AG04449 (cell line): Measurements from ENCODE around the gene SLC35E1.
A peak's percentile ranks its signal among the peaks of the same experiment; 100 is the strongest.

ENCODE experiments used
- CTCF ChIA-PET: fragments of 350-600 bp; formaldehyde crosslinking; extraction: SDS; loops from one replicate; lab custom pipeline; 2021; ENCODE audit warnings: antibody characterized with exemption; lab: Yijun Ruan, JAX
- POLR2A ChIA-PET: fragments of 400-600, 350-600 bp; formaldehyde crosslinking; extraction: SDS; loops from one replicate; lab custom pipeline; 2020; ENCODE audit warnings: antibody characterized with exemption, inconsistent platforms; lab: Yijun Ruan, JAX
- DNase-seq: peaks from one replicate; pipeline ENCODE4 v3.0.0-alpha.2; 2010; ENCODE audit warnings: low read depth, low spot score
- H3K4me3 ChIP-seq: 2 replicates; pipeline ENCODE4 v1.5.1; 2011; ENCODE audit warnings: low read depth, mild to moderate bottlenecking, control low read depth, low read length
- TF ChIP-seq, protein P1 (sequence below): IDR thresholded peaks from one replicate; pipeline ENCODE4 v1.5.1; 2011; ENCODE audit warnings: mild to moderate bottlenecking, moderate library complexity, low read length, control low read depth, inconsistent platforms; ENCODE audit not compliant: insufficient read depth; ENCODE audit errors: missing control alignments

The SLC35E1 gene

GRCh38 chr19:16608290-16608739, 36.1 kb upstream of the SLC35E1 start:
- ChIA-PET POLR2A (no interaction called here), CTCF (no interaction called here)
- TF ChIP-seq, protein P1, sequence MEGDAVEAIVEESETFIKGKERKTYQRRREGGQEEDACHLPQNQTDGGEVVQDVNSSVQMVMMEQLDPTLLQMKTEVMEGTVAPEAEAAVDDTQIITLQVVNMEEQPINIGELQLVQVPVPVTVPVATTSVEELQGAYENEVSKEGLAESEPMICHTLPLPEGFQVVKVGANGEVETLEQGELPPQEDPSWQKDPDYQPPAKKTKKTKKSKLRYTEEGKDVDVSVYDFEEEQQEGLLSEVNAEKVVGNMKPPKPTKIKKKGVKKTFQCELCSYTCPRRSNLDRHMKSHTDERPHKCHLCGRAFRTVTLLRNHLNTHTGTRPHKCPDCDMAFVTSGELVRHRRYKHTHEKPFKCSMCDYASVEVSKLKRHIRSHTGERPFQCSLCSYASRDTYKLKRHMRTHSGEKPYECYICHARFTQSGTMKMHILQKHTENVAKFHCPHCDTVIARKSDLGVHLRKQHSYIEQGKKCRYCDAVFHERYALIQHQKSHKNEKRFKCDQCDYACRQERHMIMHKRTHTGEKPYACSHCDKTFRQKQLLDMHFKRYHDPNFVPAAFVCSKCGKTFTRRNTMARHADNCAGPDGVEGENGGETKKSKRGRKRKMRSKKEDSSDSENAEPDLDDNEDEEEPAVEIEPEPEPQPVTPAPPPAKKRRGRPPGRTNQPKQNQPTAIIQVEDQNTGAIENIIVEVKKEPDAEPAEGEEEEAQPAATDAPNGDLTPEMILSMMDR: no peak
- DNase-seq: peak; percentile 57
- H3K4me3 ChIP-seq: no peak overlapping the region

GRCh38 chr19:16607819-16608218, 35.6 kb upstream of the SLC35E1 start:
- ChIA-PET CTCF (no interaction called here), POLR2A (no interaction called here)
- TF ChIP-seq, protein P1: no peak
- no peak overlapping the region for H3K4me3 ChIP-seq
- DNase-seq: no peak

- TF ChIP-seq, protein P1: no peak
- H3K4me3 ChIP-seq: no peak overlapping the region
- DNase-seq: no peak
- ChIA-PET CTCF (interaction anchor here (1.2 to 1.5 kb wide), 2 partner anchors 8 to 18 kb away, joined by 3 read pairs; no protein-coding TSS in a partner anchor), POLR2A (interaction anchor here (0.7 kb wide), 1 partner anchor 22 kb away, joined by 4 read pairs; no protein-coding TSS in a partner anchor)
Observed at GRCh38 chr19:16605553-16605994, 33.4 kb upstream of the SLC35E1 start.

DNA sequence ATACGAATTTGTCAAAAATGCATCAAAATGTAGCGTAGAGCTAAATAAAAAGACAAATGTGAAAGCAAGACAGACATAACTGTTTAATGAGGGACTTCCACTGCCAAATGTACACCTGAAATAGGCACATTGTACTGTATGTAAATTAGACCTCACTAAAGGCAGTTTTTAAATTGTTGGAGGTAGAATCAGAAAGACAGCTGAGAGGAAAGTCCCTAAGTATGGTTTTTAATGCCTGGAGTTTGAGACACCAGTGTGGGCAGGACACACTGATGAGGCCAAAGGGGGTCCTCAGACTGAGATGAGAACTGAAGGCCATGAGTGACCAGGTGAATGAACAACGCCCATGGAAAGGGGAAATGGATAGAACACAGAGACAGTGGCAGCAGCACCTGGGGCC, 32.9 kb upstream of the SLC35E1 start:
- POLR2A ChIA-PET: interaction anchor here (0.7 kb wide), 1 partner anchor 21 kb away, joined by 4 read pairs; no protein-coding TSS in a partner anchor
- H3K4me3 ChIP-seq: no peak overlapping the region
- CTCF ChIA-PET: interaction anchor here (1.2 to 1.5 kb wide), 2 partner anchors 8 to 18 kb away, joined by 3 read pairs; no protein-coding TSS in a partner anchor
- TF ChIP-seq, protein P1: no peak
- no peak for DNase-seq

- TF ChIP-seq, protein P1: no peak
- H3K4me3 ChIP-seq: no peak overlapping the region
- CTCF ChIA-PET: interaction anchor here (1.5 kb wide), 1 partner anchor 9 kb away, joined by 3 read pairs; no protein-coding TSS in a partner anchor
- DNase-seq: no peak
- POLR2A ChIA-PET: no interaction called here
Observed at GRCh38 chr19:16604615-16605014, 32.4 kb upstream of the SLC35E1 start.

DNA sequence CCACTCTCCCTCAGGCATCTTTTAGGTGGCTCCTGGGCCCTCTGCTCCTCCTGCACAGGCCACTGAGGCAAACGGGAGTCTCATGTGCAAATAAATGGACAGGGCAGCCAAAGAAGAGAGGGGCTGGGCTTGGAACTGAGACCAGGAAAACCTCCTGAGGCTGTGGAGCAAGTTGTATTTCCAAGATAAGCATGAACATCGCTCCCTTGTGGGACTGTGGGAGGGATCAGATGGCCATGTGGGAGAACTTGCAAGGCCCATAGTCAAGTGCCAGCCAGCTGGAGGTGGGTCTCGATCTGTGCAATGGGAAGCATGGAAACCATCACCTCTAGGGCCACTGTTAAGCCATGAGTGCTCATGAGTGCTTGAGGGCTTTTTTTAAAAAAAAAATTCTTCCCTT, 30.9 kb upstream of the SLC35E1 start:
- POLR2A ChIA-PET: no interaction called here
- TF ChIP-seq, protein P1: no peak
- DNase-seq: no peak
- H3K4me3 ChIP-seq: no peak overlapping the region
- CTCF ChIA-PET: no interaction called here
